HEK293 (cell line): ENCODE data around the gene PLEKHG3.
A peak's percentile ranks its signal among the peaks of the same experiment; 100 is the strongest.

Experiments
- CTCF ChIA-PET: fragments of 350-600 bp; formaldehyde crosslinking; extraction: SDS; loops from one replicate; lab custom pipeline; 2021; ENCODE audit warnings: antibody characterized with exemption; lab: Yijun Ruan, JAX
- POLR2A ChIA-PET: fragments of 300-600 bp; formaldehyde crosslinking; extraction: SDS; loops from one replicate; lab custom pipeline; 2020; ENCODE audit warnings: antibody characterized with exemption, inconsistent platforms; lab: Yijun Ruan, JAX
- H3K27ac ChIP-seq: fragments of 200-500 bp; sonication (Bioruptor generic); 2 replicates; pipeline ENCODE4 v1.5.1; 2014; ENCODE audit warnings: low read depth, low read length, control low read depth, inconsistent platforms; ENCODE audit errors: extremely low read depth
- H3K36me3 ChIP-seq, 2 experiments: fragments of 200-500 bp in 1 of 2; sonication (Bioruptor generic) in 1 of 2; 1 replicate in 1 of 2; 2 replicates in 1 of 2; pipeline ENCODE4 v1.5.1; 2014 to 2017; ENCODE audit warnings: inconsistent platforms in 2 of 2, low read length in 2 of 2; ENCODE audit not compliant: control insufficient read depth in 2 of 2, insufficient read depth in 1 of 2
- H3K4me1 ChIP-seq: fragments of 200-500 bp; sonication (Bioruptor generic); 2 replicates; pipeline ENCODE4 v1.5.1; 2014; ENCODE audit warnings: mild to moderate bottlenecking, low read length, inconsistent platforms; ENCODE audit not compliant: control insufficient read depth, insufficient read depth
- H3K4me3 ChIP-seq: 2 replicates; pipeline ENCODE4 v1.5.1; 2011; ENCODE audit warnings: low read depth, mild to moderate bottlenecking, control low read depth, low read length, moderate library complexity
- H3K9me3 ChIP-seq: fragments of 200-500 bp; sonication (Bioruptor generic); 2 replicates; pipeline ENCODE4 v1.5.1; 2014; ENCODE audit warnings: low read depth, low read length, inconsistent platforms; ENCODE audit not compliant: control insufficient read depth, insufficient read depth
- ATF2 ChIP-seq: fragments of 450-650 bp; formaldehyde crosslinking; IDR thresholded peaks from 2 replicates; pipeline ENCODE4 v1.5.1; 2016; ENCODE audit warnings: missing biosample characterization, missing genetic modification characterization, low read depth
- KLF1 ChIP-seq: fragments of 450-650 bp; formaldehyde crosslinking; IDR thresholded peaks from 2 replicates; pipeline ENCODE4 v1.5.1; 2016; ENCODE audit warnings: missing biosample characterization, missing genetic modification characterization
- PRDM1 ChIP-seq: fragments of 450-650 bp; formaldehyde crosslinking; IDR thresholded peaks from 2 replicates; pipeline ENCODE4; 2016; ENCODE audit warnings: missing biosample characterization, missing genetic modification characterization
- PRDM4 ChIP-seq: fragments of 450-650 bp; formaldehyde crosslinking; IDR thresholded peaks from 2 replicates; pipeline ENCODE4 v1.5.1; 2017; ENCODE audit warnings: missing biosample characterization, missing genetic modification characterization
- TRIM28 ChIP-seq: IDR thresholded peaks from 2 replicates; pipeline ENCODE4 v1.6.1; 2011; ENCODE audit warnings: low read length, control low read depth, borderline replicate concordance
- ZBTB20 ChIP-seq: fragments of 450-650 bp; formaldehyde crosslinking; IDR thresholded peaks from 2 replicates; pipeline ENCODE4 v1.5.1; 2016; ENCODE audit warnings: missing biosample characterization, missing genetic modification characterization
- ZBTB44 ChIP-seq: fragments of 450-650 bp; IDR thresholded peaks from 2 replicates; pipeline ENCODE4 v1.5.1; 2018; ENCODE audit warnings: missing biosample characterization, mild to moderate bottlenecking, missing genetic modification characterization
- ZNF24 ChIP-seq: fragments of 450-650 bp; formaldehyde crosslinking; IDR thresholded peaks from 2 replicates; pipeline ENCODE4 v1.5.1; 2016; ENCODE audit warnings: missing biosample characterization, missing genetic modification characterization
- ZNF280C ChIP-seq: fragments of 450-650 bp; formaldehyde crosslinking; IDR thresholded peaks from 2 replicates; pipeline ENCODE4 v1.5.1; 2016; ENCODE audit warnings: missing biosample characterization, missing genetic modification characterization
- ZNF292 ChIP-seq: fragments of 450-650 bp; formaldehyde crosslinking; IDR thresholded peaks from 2 replicates; pipeline ENCODE4 v1.5.1; 2016; ENCODE audit warnings: low read depth, missing biosample characterization, missing genetic modification characterization, borderline replicate concordance
- ZNF311 ChIP-seq: fragments of 450-650 bp; formaldehyde crosslinking; IDR thresholded peaks from 2 replicates; pipeline ENCODE4 v1.5.1; 2017; ENCODE audit warnings: missing biosample characterization, missing genetic modification characterization, borderline replicate concordance
- ZNF585B ChIP-seq: fragments of 450-650 bp; formaldehyde crosslinking; IDR thresholded peaks from 2 replicates; pipeline ENCODE4 v1.5.1; 2016; ENCODE audit warnings: missing biosample characterization, missing genetic modification characterization
- ZNF600 ChIP-seq: fragments of 450-650 bp; formaldehyde crosslinking; IDR thresholded peaks from 2 replicates; pipeline ENCODE4 v1.5.1; 2016; ENCODE audit warnings: missing biosample characterization, missing genetic modification characterization
- ZNF626 ChIP-seq: fragments of 450-650 bp; sonication (Bioruptor Pico); formaldehyde crosslinking; IDR thresholded peaks from 2 replicates; pipeline ENCODE4 v1.5.1; 2018; ENCODE audit warnings: missing biosample characterization, missing genetic modification characterization, inconsistent platforms
- ZNF629 ChIP-seq: fragments of 450-650 bp; formaldehyde crosslinking; IDR thresholded peaks from 2 replicates; pipeline ENCODE4 v1.5.1; 2017; ENCODE audit warnings: missing biosample characterization, missing genetic modification characterization
- ZNF76 ChIP-seq: fragments of 450-650 bp; formaldehyde crosslinking; IDR thresholded peaks from 2 replicates; pipeline ENCODE4; 2016; ENCODE audit warnings: low read depth, missing biosample characterization, missing genetic modification characterization, borderline replicate concordance
- ZNF776 ChIP-seq: fragments of 450-650 bp; formaldehyde crosslinking; IDR thresholded peaks from 2 replicates; pipeline ENCODE4 v1.5.0; 2017; ENCODE audit warnings: missing biosample characterization, missing genetic modification characterization, borderline replicate concordance
- ZNF791 ChIP-seq: fragments of 450-650 bp; formaldehyde crosslinking; IDR thresholded peaks from 2 replicates; pipeline ENCODE4 v1.5.1; 2016; ENCODE audit warnings: missing biosample characterization, missing genetic modification characterization
- ZNF792 ChIP-seq: fragments of 450-650 bp; formaldehyde crosslinking; IDR thresholded peaks from 2 replicates; pipeline ENCODE4 v1.5.1; 2016; ENCODE audit warnings: missing biosample characterization, missing genetic modification characterization
- ZSCAN4 ChIP-seq: fragments of 450-650 bp; formaldehyde crosslinking; IDR thresholded peaks from 2 replicates; pipeline ENCODE4 v1.5.1; 2017; ENCODE audit warnings: missing biosample characterization, missing genetic modification characterization

The PLEKHG3 gene

GRCh38 chr14:64721899-64722298 is 17.7 kb downstream of the PLEKHG3 start:
- CTCF ChIA-PET, result no interaction called here
- no peaks in the 10 kb centered on the region for H3K36me3 ChIP-seq
- no peaks in the 10 kb centered on the region for H3K9me3 ChIP-seq
- H3K27ac ChIP-seq, result no peak overlapping the region; the same call in 1 of the 2 replicates
- TF ChIP-seq ZSCAN4 (tag by site-specific recombination) (no peak), PRDM1 (tag by site-specific recombination) (peak; percentile 34; the same call in 1 of the 2 replicates)
- TF ChIP-seq, all 188 proteins: peak for 1
- Histone ChIP-seq H3K4me1 (peaks cover 36% of the 10 kb centered on the region), H3K4me3 (no peak overlapping the region)
- POLR2A ChIA-PET, result interaction anchor here (1.0 kb wide), 1 partner anchor 13 kb away, joined by 3 read pairs; no protein-coding TSS in a partner anchor

GRCh38 chr14:64722842-64723447 is 18.7 kb downstream of the PLEKHG3 start:
- CTCF ChIA-PET, result interaction anchor here (0.6 kb wide), 1 partner anchor 182 kb away, joined by 4 read pairs; the partner anchor contains the start of gene HSPA2

GRCh38 chr14:64723691-64724577 is 19.7 kb downstream of the PLEKHG3 start:
- H3K4me1 ChIP-seq, result peaks cover 36% of the 10 kb centered on the region
- CTCF ChIA-PET, result interaction anchor here (0.6 to 2.1 kb wide), 2 partner anchors 51 to 183 kb away, joined by 4 to 9 read pairs; partner anchors contain the start of gene HSPA2
- H3K9me3 ChIP-seq, result no peaks in the 10 kb centered on the region
- H3K36me3 ChIP-seq, result peaks cover 0 to 15% of the 10 kb centered on the region in 2 experiments; a peak in 1 of 3 replicates
- no peak overlapping the region for H3K27ac ChIP-seq
- POLR2A ChIA-PET, result no interaction called here
- no peak overlapping the region for H3K4me3 ChIP-seq
- no peak for TF ChIP-seq ZNF24 (tag by site-specific recombination)
- TF ChIP-seq ZNF626 (tag by site-specific recombination), result no peak
- TF ChIP-seq ZNF600 (tag by site-specific recombination), result peak; percentile 70
- no peak for TF ChIP-seq ZBTB44 (tag by site-specific recombination)
- no peak for TF ChIP-seq ZNF585B (tag by site-specific recombination)
- peak; percentile 40; the same call in 1 of the 2 replicates for TF ChIP-seq TRIM28
- TF ChIP-seq ZBTB20 (tag by site-specific recombination), result peak; percentile 79
- peak; percentile 67 for TF ChIP-seq ZNF629 (tag by site-specific recombination)
- no peak for TF ChIP-seq ZNF311 (tag by site-specific recombination)
- no peak for TF ChIP-seq ZNF280C
- no peak for TF ChIP-seq ZNF792 (tag by site-specific recombination)
- TF ChIP-seq ATF2 (tag by site-specific recombination), result peak; percentile 78
- TF ChIP-seq ZNF292 (tag by site-specific recombination), result no peak
- TF ChIP-seq ZNF791 (tag by site-specific recombination), result no peak
- no peak for TF ChIP-seq PRDM4 (tag by site-specific recombination)
- no peak for TF ChIP-seq ZNF776 (tag by site-specific recombination)

More at GRCh38 chr14:64722842-64723447, 18.7 kb downstream of the PLEKHG3 start:
- POLR2A ChIA-PET, result no interaction called here
- H3K36me3 ChIP-seq, result peaks cover 0 to 6% of the 10 kb centered on the region in 2 experiments; a peak in 1 of 3 replicates
- no peak overlapping the region for H3K27ac ChIP-seq
- H3K9me3 ChIP-seq, result no peaks in the 10 kb centered on the region
- H3K4me1 ChIP-seq, result peaks cover 36% of the 10 kb centered on the region
- H3K4me3 ChIP-seq, result no peak overlapping the region
- TF ChIP-seq KLF1 (tag by site-specific recombination) (0 out of 2 replicates have a peak, but pooled peaks have one; percentile 29), ZNF76 (no peak)
